ENCODE measurements around the gene TOMM70. TPM values are rescaled to one million over a fixed set of nuclear protein-coding genes. Genes with fewer than 3 reads are reported as not detected.
"Not testable (repeated sequence)": the region's sequence is repeated elsewhere in the genome, so short reads cannot be mapped to it uniquely, and the experiment has no call there.

TOMM70 gene
- polyA plus RNA-seq, 1 experiment: 16.1 TPM

DNA sequence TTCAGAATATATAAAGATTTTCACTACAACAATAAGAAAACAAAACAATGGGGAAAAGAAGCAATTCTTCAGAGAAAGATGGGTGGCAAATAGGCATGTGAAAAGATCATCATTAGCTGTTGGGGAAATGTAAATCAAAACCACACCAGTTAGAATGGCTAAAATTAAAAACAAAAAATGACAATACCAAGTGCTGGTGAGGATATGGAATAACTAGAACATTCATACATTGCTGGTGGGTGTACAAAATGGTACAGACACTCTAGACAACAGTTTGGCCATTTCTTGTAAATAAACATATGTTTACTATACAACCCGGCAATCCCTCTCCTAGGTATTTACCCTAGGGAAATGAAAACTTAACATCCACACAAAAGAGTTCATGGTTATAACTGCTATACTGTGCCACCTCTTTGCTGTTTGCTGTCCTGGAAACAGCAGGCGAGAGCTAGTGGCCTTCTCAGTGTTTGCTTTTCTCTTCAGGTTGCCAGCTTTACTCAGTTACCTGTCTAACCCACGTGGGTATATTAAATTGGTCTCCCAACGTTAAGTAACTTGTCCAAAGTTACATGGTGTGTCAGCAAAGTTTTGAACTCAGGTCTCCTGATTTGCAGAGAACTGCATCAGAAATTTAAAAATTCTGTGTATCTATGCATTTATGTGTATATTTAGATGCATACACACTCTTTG, 70.9 kb downstream of the TOMM70 start:
- Histone ChIP-seq H3K36me3 (ENCODE audit: control insufficient read depth, insufficient read depth, low read length) (no peaks in the 10 kb centered on the region), H3K4me3 (ENCODE audit: low read depth, low read length) (no peak overlapping the region), H3K27me3 (ENCODE audit: control insufficient read depth, insufficient read depth, low read length) (no peaks in the 10 kb centered on the region)
- ChIA-PET CTCF (interaction anchor here (1.1 kb wide), 1 partner anchor 13 kb away, joined by 4 read pairs; no protein-coding TSS in a partner anchor), POLR2A (no interaction called here)
- DNase-seq (ENCODE audit: low read depth): no peak
- TF ChIP-seq, protein P1, sequence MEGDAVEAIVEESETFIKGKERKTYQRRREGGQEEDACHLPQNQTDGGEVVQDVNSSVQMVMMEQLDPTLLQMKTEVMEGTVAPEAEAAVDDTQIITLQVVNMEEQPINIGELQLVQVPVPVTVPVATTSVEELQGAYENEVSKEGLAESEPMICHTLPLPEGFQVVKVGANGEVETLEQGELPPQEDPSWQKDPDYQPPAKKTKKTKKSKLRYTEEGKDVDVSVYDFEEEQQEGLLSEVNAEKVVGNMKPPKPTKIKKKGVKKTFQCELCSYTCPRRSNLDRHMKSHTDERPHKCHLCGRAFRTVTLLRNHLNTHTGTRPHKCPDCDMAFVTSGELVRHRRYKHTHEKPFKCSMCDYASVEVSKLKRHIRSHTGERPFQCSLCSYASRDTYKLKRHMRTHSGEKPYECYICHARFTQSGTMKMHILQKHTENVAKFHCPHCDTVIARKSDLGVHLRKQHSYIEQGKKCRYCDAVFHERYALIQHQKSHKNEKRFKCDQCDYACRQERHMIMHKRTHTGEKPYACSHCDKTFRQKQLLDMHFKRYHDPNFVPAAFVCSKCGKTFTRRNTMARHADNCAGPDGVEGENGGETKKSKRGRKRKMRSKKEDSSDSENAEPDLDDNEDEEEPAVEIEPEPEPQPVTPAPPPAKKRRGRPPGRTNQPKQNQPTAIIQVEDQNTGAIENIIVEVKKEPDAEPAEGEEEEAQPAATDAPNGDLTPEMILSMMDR (IDR thresholded peaks at IDR 0.05; ENCODE audit: insufficient read depth, low read depth, low read length): no peak

DNA sequence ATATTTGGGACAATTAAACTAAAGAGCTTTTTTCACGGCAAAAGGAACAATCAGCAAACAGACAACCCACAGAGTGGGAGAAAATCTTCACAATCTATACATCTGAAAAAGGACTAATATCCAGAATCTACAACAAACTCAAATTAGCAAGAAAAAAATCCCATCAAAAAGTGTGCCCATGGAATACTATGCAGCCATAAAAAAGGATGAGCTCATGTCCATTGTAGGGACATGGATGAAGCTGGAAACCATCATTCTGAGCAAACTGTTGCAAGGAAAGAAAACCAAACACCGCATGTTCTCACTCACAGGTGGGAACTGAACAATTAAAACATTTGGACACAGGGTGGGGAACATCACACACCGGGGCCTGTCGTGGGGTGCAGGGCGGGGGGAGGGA, 73.5 kb downstream of the TOMM70 start:
- H3K27me3 ChIP-seq (ENCODE audit: control insufficient read depth, insufficient read depth, low read length); H3K4me3 ChIP-seq (ENCODE audit: low read depth, low read length); DNase-seq (ENCODE audit: low read depth); POLR2A ChIA-PET; CTCF ChIA-PET; H3K36me3 ChIP-seq (ENCODE audit: control insufficient read depth, insufficient read depth, low read length): not testable (repeated sequence)

DNA sequence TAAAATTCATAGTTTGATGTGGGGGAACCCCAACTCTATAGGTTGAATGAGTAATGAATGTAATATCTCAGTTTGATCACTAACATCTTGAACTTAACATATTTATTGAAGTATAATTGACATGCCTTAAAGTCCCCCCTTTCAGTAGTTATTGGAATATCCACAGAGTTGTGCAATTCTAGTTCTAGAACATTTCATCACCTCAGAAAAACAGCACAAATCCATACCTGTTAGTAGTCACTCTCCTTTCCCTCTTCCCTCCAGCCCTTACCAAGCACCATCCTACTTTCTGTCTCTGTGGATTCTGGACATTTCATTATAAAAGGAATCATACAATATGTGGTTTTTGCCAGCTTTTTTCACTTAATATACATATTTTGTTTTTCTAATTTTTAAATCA, 75.1 kb downstream of the TOMM70 start:
- Histone ChIP-seq H3K4me3 (ENCODE audit: low read depth, low read length) (no peak overlapping the region), H3K36me3 (ENCODE audit: control insufficient read depth, insufficient read depth, low read length) (no peaks in the 10 kb centered on the region), H3K27me3 (ENCODE audit: control insufficient read depth, insufficient read depth, low read length) (no peaks in the 10 kb centered on the region)
- no peak for DNase-seq (ENCODE audit: low read depth)
- ChIA-PET CTCF (no interaction called here), POLR2A (no interaction called here)
- TF ChIP-seq, protein P1 (IDR thresholded peaks at IDR 0.05; ENCODE audit: insufficient read depth, low read depth, low read length): no peak

DNA sequence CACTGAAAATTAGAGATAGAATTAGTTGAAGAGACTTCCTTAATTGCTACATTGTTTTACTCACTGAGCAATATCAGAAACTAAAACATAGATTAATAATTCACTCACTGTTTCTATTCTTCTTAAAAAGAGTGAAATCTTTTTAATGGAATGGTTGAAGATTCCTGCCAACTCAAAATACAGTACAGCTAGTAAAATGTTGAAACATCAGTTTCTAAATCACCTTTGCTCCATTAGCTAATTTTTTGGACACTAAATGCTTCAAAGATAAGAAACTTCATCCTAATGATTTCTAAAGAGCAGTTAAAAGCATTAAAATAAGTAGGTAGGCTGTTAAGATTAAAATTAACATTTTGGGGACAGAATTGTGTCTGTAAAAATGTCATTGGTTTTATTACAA, 76.8 kb downstream of the TOMM70 start:
- no peaks in the 10 kb centered on the region for H3K36me3 ChIP-seq (ENCODE audit: control insufficient read depth, insufficient read depth, low read length)
- no peak for DNase-seq (ENCODE audit: low read depth)
- no peak overlapping the region for H3K4me3 ChIP-seq (ENCODE audit: low read depth, low read length)
- H3K27me3 ChIP-seq (ENCODE audit: control insufficient read depth, insufficient read depth, low read length): no peaks in the 10 kb centered on the region
- TF ChIP-seq, protein P1 (IDR thresholded peaks at IDR 0.05; ENCODE audit: insufficient read depth, low read depth, low read length): no peak
- POLR2A ChIA-PET: interaction anchor here (0.6 kb wide), 1 partner anchor 24 kb away, joined by 4 read pairs; no protein-coding TSS in a partner anchor
- CTCF ChIA-PET: interaction anchor here (0.7 to 1.1 kb wide), 2 partner anchors 11 to 305 kb away, joined by 3 read pairs; no protein-coding TSS in a partner anchor

DNA sequence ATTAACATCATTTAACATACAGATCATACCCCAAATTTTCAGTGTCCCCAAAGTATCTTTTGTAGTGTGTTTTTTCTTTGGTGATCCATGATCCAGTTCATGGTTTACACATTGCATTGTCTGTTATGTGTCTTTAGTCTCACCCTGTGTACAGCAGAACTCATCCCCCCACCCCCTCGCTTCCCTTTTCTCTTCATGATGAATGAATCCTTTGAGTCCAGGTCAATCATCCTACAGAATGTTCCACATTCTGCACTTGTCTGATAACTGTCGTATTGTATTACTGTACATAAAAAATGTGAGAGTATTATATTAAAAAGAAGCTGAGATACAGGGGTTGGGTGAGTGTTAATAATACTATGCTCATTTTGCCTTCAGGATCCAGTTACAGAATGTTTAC, 80.9 kb downstream of the TOMM70 start:
- TF ChIP-seq, protein P1 (IDR thresholded peaks at IDR 0.05; ENCODE audit: insufficient read depth, low read depth, low read length): no peak
- POLR2A ChIA-PET: no interaction called here
- CTCF ChIA-PET: no interaction called here

DNA sequence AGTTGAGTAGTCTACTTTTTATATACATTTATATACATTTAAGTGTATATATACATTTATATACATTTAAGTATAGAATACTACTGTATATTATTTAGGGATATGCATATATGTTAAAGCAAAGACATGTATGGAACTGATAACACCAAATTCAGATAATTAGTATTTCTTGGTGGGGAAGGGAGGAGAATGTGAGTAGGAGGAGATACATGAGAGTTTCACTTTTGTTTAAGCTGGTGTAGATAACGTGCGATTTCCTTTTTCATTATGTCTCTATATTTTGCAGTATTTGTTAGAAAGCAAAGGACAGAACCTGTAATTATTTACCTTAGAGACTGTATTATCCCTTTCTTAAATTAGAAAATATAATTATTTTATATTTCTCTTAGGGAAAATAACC, 83.0 kb downstream of the TOMM70 start:
- H3K27me3 ChIP-seq (ENCODE audit: control insufficient read depth, insufficient read depth, low read length): no peaks in the 10 kb centered on the region
- no peak overlapping the region for H3K4me3 ChIP-seq (ENCODE audit: low read depth, low read length)
- DNase-seq (ENCODE audit: low read depth): no peak
- TF ChIP-seq, protein P1 (IDR thresholded peaks at IDR 0.05; ENCODE audit: insufficient read depth, low read depth, low read length): no peak
- no peaks in the 10 kb centered on the region for H3K36me3 ChIP-seq (ENCODE audit: control insufficient read depth, insufficient read depth, low read length)
- CTCF ChIA-PET: no interaction called here
- POLR2A ChIA-PET: no interaction called here

More for the DNA sequence above, 80.9 kb downstream of the TOMM70 start:
- DNase-seq (ENCODE audit: low read depth): no peak
- Histone ChIP-seq H3K36me3 (ENCODE audit: control insufficient read depth, insufficient read depth, low read length) (no peaks in the 10 kb centered on the region), H3K27me3 (ENCODE audit: control insufficient read depth, insufficient read depth, low read length) (no peaks in the 10 kb centered on the region), H3K4me3 (ENCODE audit: low read depth, low read length) (no peak overlapping the region)
